NCI-H2029 treated with DMSO at 0.1 percent for 48 hours (cell line): ENCODE results near the gene FOSL2.

ENCODE experiments used
- DNase-seq: peaks from one replicate; lab custom pipeline; 2025; lab: John Stamatoyannopoulos, UW

Gene FOSL2

GRCh38 chr2:28375236-28375635, 17.4 kb upstream of the FOSL2 start:
- DNase-seq, result no peak

GRCh38 chr2:28375742-28376631, 16.7 kb upstream of the FOSL2 start:
- no peak for DNase-seq

GRCh38 chr2:28377195-28377816, 15.4 kb upstream of the FOSL2 start:
- no peak for DNase-seq

DNA sequence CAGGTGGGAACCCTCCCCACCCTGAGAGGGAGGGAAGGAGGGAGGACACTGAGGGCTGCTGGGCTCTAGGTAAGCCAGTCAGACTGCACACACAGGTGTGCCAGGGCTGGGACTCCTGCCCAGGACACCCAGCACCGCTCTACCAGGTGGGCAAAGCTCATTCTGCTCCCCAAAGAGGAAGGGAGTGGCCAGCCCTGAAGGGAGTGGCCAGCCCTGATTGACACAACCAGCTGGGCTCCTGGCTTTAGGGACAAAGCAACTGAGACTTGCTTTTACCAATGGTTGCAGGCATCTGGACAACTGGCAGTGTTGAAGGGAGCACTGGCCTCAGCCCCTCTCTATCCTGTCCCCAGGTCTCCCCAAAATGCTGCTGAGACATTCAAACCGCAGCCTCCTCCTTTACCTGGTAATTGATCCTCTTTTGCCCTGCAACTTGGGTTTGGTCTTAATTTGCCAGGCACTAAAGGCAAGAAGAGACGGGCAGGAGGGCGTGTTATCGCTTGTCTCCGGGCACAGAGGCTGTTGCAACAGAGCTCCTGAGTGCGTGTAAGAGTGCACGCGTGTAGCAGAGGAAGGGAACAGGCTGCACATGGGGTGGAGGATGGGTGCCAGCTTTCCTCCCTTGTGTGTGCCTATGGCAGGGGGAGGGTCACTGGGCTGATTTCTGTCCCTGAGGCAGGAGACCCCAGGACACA, 14.5 kb upstream of the FOSL2 start:
- no peak for DNase-seq

- DNase-seq, result no peak
Observed at GRCh38 chr2:28378679-28379584, 13.7 kb upstream of the FOSL2 start.

DNA sequence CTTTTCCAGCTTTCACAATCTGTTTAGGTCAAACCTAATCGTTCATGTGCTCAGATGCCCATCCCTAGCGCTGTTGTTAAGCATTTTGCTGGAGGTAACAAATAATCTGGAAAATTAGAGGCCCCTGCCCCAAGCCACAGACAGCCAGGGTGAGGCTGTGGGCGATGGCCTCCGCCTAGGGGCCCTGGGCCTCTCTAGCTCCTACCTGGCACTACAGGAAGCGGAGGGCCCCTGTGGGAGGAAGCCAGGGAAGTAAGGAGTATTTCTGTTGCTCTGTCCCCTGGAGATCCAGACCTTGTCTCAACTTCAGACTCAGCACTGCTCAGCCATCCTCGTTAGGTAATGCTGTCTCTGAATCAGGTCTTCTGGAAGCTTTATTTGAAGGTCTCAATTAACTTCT, 12.4 kb upstream of the FOSL2 start:
- no peak for DNase-seq

DNA sequence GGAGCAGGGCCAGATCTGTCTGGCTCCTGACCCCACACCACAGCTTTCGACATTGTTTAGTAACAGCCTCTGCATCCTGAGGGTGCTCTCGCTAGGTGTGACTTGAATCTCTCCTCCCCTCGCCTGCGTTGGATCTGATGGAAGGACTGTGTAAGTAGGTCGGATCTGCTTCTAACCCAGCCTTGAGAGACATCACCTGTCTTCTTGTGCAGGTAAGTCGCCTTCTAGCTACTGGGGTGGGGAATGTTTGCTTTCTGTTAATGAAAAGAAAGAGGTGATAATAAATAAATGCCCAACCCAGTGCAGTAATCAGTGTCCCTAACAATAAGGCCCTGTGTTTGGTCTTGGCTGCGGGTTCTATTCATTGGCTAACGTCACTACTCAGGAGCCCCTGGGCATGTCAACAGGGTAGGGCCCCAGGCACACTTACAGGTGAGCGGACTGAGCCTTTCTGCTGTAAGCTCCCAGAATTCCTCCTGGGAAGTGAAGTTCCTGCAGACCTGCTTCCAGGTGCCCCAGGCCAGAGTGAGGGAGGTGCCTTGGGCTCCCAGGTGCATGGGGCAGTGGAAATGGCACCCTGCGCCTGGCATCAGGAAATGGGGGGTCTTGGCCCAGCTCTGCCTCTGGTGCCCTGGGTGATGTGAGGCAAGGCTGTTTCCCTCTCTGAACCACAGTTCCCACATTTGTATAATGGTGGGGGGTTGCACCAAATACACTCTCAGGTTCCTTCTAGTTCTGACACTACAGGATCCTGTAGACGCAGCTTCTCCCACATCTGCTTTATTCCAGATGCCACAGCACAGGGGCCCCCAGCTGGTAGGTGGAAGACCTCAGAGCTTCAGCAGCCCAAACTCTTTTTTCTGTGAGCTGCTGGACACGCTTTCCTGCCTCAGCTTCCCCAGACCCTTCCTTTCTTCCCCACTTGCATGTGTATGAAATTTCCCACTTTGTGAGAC, 11.2 kb upstream of the FOSL2 start:
- no peak for DNase-seq

DNA sequence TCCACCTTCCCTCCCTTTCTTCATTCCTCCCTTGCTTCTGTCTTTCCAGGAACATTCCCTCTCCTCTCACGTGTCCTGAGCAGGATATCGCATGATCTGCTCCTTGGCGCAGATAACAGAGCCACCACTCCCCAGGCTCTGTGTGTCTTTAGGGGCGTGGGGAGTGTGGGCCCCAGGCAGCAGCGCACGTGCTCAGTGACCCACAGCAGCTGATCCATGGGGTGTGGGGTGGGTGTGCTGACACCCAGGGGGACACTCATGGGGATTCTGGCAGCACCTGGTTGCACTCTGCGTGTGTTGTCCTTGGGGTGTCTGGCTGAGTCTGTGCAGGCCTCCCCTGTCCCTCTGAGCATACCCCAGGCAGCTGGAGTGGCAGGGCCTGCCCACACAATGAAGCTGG, 9.9 kb upstream of the FOSL2 start:
- no peak for DNase-seq

DNA sequence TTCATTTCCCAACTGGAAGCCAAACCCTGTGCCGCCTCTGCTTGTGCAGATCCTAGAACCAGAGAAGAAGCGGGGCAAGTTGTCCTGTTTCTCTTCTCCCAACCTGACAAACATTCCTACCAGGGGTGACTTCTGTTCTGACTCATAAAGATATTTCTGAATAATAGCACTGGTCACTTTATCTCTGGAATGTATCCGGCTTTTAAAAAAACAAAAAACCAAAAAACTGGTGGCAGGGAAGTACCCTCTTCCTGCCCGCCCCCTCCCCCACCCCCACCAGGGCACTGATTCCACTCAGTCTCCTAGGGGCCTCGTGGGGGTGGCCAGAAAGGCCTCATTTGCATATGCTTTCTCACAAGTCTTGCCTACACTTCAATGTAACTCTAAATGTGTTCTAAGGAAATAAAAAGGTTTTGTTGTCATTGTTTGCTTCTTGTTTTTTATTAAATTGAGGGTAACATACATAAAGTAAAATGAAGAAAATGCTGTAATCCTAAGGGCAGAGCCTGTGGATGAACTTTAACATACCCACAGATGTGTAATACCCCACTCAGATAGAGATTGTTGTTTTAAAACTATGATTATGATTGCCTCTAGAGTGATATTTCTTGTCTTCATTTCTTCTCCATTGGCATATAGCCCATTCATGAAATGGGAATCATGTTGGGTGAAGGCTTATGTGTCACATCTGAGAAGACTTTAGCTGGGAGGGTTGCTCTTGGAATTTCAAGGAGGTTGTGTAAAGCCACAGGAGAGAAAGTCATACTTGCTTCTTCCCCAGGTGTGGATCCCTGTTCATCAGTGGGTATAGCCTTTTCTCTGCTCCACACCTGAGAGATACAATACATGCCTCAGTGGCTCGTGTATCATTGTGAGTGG, 5.3 kb upstream of the FOSL2 start:
- no peak for DNase-seq

- no peak for DNase-seq
Observed at GRCh38 chr2:28389399-28390240, 3.0 kb upstream of the FOSL2 start.

DNA sequence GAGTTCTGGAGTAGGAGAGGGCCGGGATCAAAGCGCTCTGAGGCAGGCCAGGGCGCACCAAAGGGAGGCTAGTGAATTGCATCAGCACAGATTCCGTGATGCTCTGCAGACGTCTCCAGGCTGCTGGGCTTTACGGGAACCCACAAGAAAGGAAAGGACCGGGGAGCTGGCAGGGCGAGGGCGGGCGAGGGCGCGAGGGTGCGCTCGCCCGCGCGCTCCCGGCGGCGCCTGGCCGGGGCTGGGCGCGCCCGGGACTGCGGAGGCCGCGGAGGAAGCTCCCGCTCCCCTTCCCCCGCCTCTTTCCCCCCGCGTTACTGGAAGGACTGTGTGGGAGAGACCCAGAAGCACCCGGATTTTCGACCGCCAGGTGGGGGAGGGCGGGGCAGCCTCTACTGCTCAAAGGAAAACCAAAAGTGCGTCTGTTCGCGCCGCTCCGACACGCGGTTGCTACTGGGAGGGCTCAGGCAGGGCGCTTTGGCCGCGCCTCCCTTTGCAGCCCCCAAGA, 2.4 kb upstream of the FOSL2 start:
- DNase-seq, result no peak

DNA sequence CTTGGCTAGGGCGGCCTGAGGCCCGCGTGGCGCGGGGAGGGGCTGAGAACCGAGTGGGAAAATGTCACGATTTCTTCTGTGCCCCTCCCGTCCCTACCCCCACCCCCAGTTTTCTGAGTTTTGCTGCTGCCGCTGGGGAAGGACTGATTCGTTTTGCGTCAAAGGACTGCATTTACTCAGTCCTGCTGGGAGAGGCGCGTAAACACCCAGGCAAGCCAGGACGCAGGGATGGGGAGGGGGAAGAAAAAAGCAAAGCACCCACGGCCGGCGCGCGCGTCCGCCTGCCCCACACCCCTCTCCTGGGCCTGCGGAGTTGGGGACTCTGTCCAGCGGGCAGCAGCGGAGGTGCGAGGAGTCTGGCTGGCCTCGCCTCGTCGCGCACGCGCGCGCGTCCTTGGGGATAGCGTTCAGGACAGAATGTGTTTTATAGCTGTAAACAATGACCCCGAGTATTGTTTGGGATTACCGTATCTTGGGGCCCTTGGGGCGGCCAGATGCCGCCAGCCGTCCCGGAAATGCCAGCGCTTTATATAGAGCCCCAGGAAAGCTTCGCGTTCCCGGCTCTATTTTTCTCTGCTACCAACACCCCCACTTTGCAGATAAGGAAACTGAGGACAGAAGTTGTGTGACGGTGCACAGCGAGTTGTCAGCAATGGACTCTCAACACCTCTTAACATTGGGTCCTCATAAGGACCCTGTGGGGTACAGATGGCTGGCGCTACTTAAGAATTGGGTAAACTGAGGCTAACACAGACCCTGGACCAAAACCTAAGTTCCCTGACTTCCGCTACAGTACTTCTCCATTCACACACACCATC, 1.7 kb upstream of the FOSL2 start:
- DNase-seq, result no peak

DNA sequence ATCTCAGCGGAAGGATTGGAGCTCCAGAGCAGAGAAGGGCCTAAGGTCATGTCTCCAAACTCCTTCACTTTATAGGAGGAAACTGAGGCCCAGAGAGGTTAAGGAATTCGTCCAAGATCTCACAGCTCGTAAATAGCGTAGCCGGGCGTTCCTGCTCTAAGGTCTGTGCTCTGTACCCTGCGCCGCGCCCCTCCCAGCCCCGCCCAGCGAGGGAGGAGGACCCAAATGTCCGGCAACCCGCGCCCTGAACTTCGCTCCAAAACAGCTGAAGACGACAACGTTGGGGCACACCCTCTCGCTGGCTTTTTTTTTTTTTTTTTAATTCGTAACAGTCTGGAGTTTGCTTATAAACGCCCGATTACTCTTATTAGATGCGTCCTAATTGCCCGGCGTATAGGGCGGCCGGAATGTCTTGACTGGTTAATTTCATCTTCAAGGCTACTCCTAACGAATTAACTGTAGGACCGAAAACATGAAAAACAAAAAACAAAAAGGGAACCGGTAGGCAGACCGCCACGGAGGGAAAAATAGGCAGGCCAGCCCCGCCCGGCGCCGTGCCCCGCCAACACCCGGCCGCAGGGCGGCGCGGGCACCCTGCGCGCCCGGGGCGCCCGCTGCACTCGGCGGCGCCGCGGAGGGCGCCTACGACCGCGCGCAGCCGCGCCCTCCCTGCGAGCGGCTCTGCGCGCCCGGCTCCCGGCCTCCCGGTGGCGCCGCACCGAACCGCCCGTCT, 928 bp upstream of the FOSL2 start:
- DNase-seq, result peak; percentile 48

- DNase-seq, result no peak
Observed at GRCh38 chr2:28393114-28393836, 617 bp downstream of the FOSL2 start.

GRCh38 chr2:28394331-28394877, 1.7 kb downstream of the FOSL2 start:
- DNase-seq, result no peak

- no peak for DNase-seq
Observed at GRCh38 chr2:28394997-28395333, 2.3 kb downstream of the FOSL2 start.
